Naive thymus-derived CD8-positive, alpha-beta T cell (primary cell): ENCODE data around the gene ABCG1. TPM values are rescaled to one million over a fixed set of nuclear protein-coding genes. Genes with fewer than 3 reads are reported as not detected.
"Not testable (repeated sequence)": the region's sequence is repeated elsewhere in the genome, so short reads cannot be mapped to it uniquely, and the experiment has no call there.

Experiments used
- ATAC-seq, 2 donors: fragments of 150-1000 bp; cut with Tn5 transposase in 1 of 2; sonication (Bioruptor Pico), chemical (Tn5 transposase) in 1 of 2; 1 replicate in 1 of 2; 2 replicates in 1 of 2; pipeline ENCODE4 v1.10.0; 2021; ENCODE audit warnings: mild to moderate bottlenecking in 2 of 2, moderate library complexity in 2 of 2
- POLR2A ChIA-PET: fragments of 350-600 bp; sonication (Branson Sonifier 250); formaldehyde crosslinking; loops from one replicate; lab custom pipeline; 2021; ENCODE audit warnings: antibody characterized with exemption; lab: Charles Lee
- DNase-seq, 10 donors: peaks; one replicate each; pipeline versions ENCODE4 v3.0.0 to v3.0.0-alpha.2; 2020 to 2022
- H3K27ac Mint-ChIP-seq, 10 donors: one replicate each; pipeline ENCODE4 v1.8.0; 2020 to 2022; ENCODE audit warnings: mild to moderate bottlenecking in 10 of 10, mixed read lengths in 10 of 10, moderate library complexity in 4 of 10, inconsistent platforms in 1 of 10
- H3K27me3 Mint-ChIP-seq, 5 donors: one replicate each; pipeline ENCODE4 v1.8.0; 2021 to 2022; ENCODE audit warnings: mixed read lengths in 5 of 5
- H3K36me3 Mint-ChIP-seq, 3 donors: one replicate each; pipeline ENCODE4 v1.8.0; 2020 to 2022; ENCODE audit warnings: mixed read lengths in 3 of 3, mild to moderate bottlenecking in 2 of 3, inconsistent platforms in 1 of 3
- H3K4me1 Mint-ChIP-seq, 4 donors: one replicate each; pipeline ENCODE4 v1.8.0; 2021 to 2022; ENCODE audit warnings: mixed read lengths in 4 of 4
- H3K4me3 Mint-ChIP-seq, 10 donors: one replicate each; pipeline ENCODE4 v1.8.0; 2020 to 2022; ENCODE audit warnings: mild to moderate bottlenecking in 10 of 10, mixed read lengths in 10 of 10, moderate library complexity in 6 of 10, inconsistent platforms in 1 of 10
- H3K9me3 Mint-ChIP-seq, 9 donors: one replicate each; pipeline ENCODE4 v1.8.0; 2020 to 2022; ENCODE audit warnings: mixed read lengths in 9 of 9, mild to moderate bottlenecking in 3 of 9, inconsistent platforms in 1 of 9, moderate library complexity in 1 of 9
- polyA plus RNA-seq, 3 donors: library from polyadenylated mRNA; unstranded; fragments of 300-500 nt; fragmentation: Illumina TruSeq; gene quantifications; one replicate each; pipeline ENCODE4 v1.2.3, GENCODE V29; 2021
- total RNA-seq, 8 experiments: library from RNA in 2 of 8; stranded (reverse) in 2 of 8; gene quantifications; one replicate each; pipeline ENCODE4 v1.2.3 and lab custom pipeline; 2021 to 2026

ABCG1 gene
- total and polyA plus RNA-seq, 5 experiments from 2014 or later, result 0.93 to 17.5 (median 11.2) TPM

- Mint-ChIP-seq H3K27ac (peak overlapping the region in 2 of 10 donors; percentile 50 to 81), H3K4me1 (peaks cover 0 to 13% (median 3%) of the 10 kb centered on the region in 4 donors), H3K4me3 (no peak overlapping the region), H3K27me3 (no peaks in the 10 kb centered on the region), H3K9me3 (no peaks in the 10 kb centered on the region), H3K36me3 (peaks cover 0 to 52% (median 17%) of the 10 kb centered on the region in 3 donors)
- DNase-seq (no peak), ATAC-seq (no peak)
- POLR2A ChIA-PET, result no interaction called here
These were observed 63.8 kb downstream of the ABCG1 start for GRCh38 chr21:42282715-42283114.

- POLR2A ChIA-PET, result no interaction called here
- peaks cover 7 to 58% (median 25%) of the 10 kb centered on the region in 3 donors for H3K36me3 Mint-ChIP-seq
- no peak overlapping the region for H3K4me3 Mint-ChIP-seq
- H3K27me3 Mint-ChIP-seq, result no peaks in the 10 kb centered on the region
- no peak for DNase-seq
- no peak for ATAC-seq
- no peaks in the 10 kb centered on the region for H3K9me3 Mint-ChIP-seq
- peak overlapping the region in 2 of 10 donors; percentile 12 to 89 for H3K27ac Mint-ChIP-seq
- peaks cover 0 to 13% (median under 1%) of the 10 kb centered on the region in 4 donors for H3K4me1 Mint-ChIP-seq
These were observed 66.8 kb downstream of the ABCG1 start for GRCh38 chr21:42285569-42286245.

GRCh38 chr21:42286416-42286815 is 67.5 kb downstream of the ABCG1 start:
- Mint-ChIP-seq H3K36me3 (peaks cover 7 to 63% (median 28%) of the 10 kb centered on the region in 3 donors), H3K4me1 (peaks cover 0 to 13% (median under 1%) of the 10 kb centered on the region in 4 donors), H3K4me3 (no peak overlapping the region), H3K27ac (peak overlapping the region in 7 of 10 donors; percentile 14 to 89 (median 62)), H3K9me3 (no peaks in the 10 kb centered on the region), H3K27me3 (no peaks in the 10 kb centered on the region)
- POLR2A ChIA-PET, result no interaction called here
- no peak for DNase-seq
- no peak for ATAC-seq

- Mint-ChIP-seq H3K4me1 (peaks cover 0 to 13% (median under 1%) of the 10 kb centered on the region in 4 donors), H3K27ac (peak overlapping the region in 5 of 10 donors; percentile 25 to 64 (median 54)), H3K9me3 (no peaks in the 10 kb centered on the region), H3K27me3 (no peaks in the 10 kb centered on the region), H3K4me3 (no peak overlapping the region), H3K36me3 (peaks cover 7 to 66% (median 28%) of the 10 kb centered on the region in 3 donors)
- no peak for ATAC-seq
- POLR2A ChIA-PET, result interaction anchor here (0.6 kb wide), 1 partner anchor 639 kb away, joined by 6 read pairs; no protein-coding TSS in a partner anchor
- no peak for DNase-seq
These were observed 68.5 kb downstream of the ABCG1 start for GRCh38 chr21:42287193-42288083.

GRCh38 chr21:42288962-42289361 is 70.0 kb downstream of the ABCG1 start:
- H3K9me3 Mint-ChIP-seq, result no peaks in the 10 kb centered on the region
- no peak overlapping the region for H3K4me3 Mint-ChIP-seq
- peak overlapping the region in 3 of 10 donors; percentile 8 to 82 (median 20) for H3K27ac Mint-ChIP-seq

GRCh38 chr21:42289926-42290325 is 71.0 kb downstream of the ABCG1 start:
- POLR2A ChIA-PET, result no interaction called here
- no peak for ATAC-seq
- Mint-ChIP-seq H3K4me3 (no peak overlapping the region), H3K4me1 (peaks cover 0 to 13% (median 0%) of the 10 kb centered on the region in 4 donors), H3K27ac (peak overlapping the region in 6 of 10 donors; percentile 22 to 84 (median 54)), H3K36me3 (peaks cover 7 to 69% (median 29%) of the 10 kb centered on the region in 3 donors), H3K27me3 (no peaks in the 10 kb centered on the region), H3K9me3 (no peaks in the 10 kb centered on the region)
- no peak for DNase-seq

More at GRCh38 chr21:42288962-42289361, 70.0 kb downstream of the ABCG1 start:
- no peaks in the 10 kb centered on the region for H3K27me3 Mint-ChIP-seq
- POLR2A ChIA-PET, result no interaction called here
- H3K36me3 Mint-ChIP-seq, result peaks cover 7 to 63% (median 28%) of the 10 kb centered on the region in 3 donors
- no peak for DNase-seq
- no peak for ATAC-seq
- H3K4me1 Mint-ChIP-seq, result peaks cover 0 to 13% (median 0%) of the 10 kb centered on the region in 4 donors

- ATAC-seq, result no peak
- Mint-ChIP-seq H3K4me3 (no peak overlapping the region), H3K36me3 (peaks cover 10 to 69% (median 33%) of the 10 kb centered on the region in 3 donors), H3K9me3 (no peaks in the 10 kb centered on the region), H3K27me3 (no peaks in the 10 kb centered on the region), H3K27ac (peak overlapping the region in 4 of 10 donors; percentile 2 to 84 (median 24)), H3K4me1 (peaks cover 0 to 13% (median 0%) of the 10 kb centered on the region in 4 donors)
- DNase-seq, result peak in 1 of 10 donors; percentile 14
- POLR2A ChIA-PET, result no interaction called here
These were observed 71.6 kb downstream of the ABCG1 start for GRCh38 chr21:42290505-42290904.

GRCh38 chr21:42291003-42291750 is 72.2 kb downstream of the ABCG1 start:
- DNase-seq (peak in 1 of 10 donors; percentile 46), ATAC-seq (no peak)
- peak overlapping the region in 2 of 10 donors; percentile 33 to 84 for H3K27ac Mint-ChIP-seq
- peaks cover 12 to 69% (median 30%) of the 10 kb centered on the region in 3 donors for H3K36me3 Mint-ChIP-seq
- no peak overlapping the region for H3K4me3 Mint-ChIP-seq
- POLR2A ChIA-PET, result no interaction called here
- peaks cover 0 to 7% (median 0%) of the 10 kb centered on the region in 4 donors for H3K4me1 Mint-ChIP-seq
- H3K27me3 Mint-ChIP-seq, result no peaks in the 10 kb centered on the region
- H3K9me3 Mint-ChIP-seq, result no peaks in the 10 kb centered on the region

- ATAC-seq, result peak; percentile 38 to 42
- H3K4me1 Mint-ChIP-seq, result no peaks in the 10 kb centered on the region
- no peak for DNase-seq
- H3K27me3 Mint-ChIP-seq, result no peaks in the 10 kb centered on the region
- POLR2A ChIA-PET, result no interaction called here
- H3K27ac Mint-ChIP-seq, result no peak overlapping the region
- no peaks in the 10 kb centered on the region for H3K9me3 Mint-ChIP-seq
- no peak overlapping the region for H3K4me3 Mint-ChIP-seq
- H3K36me3 Mint-ChIP-seq, result peaks cover 12 to 69% (median 31%) of the 10 kb centered on the region in 3 donors
These were observed 73.0 kb downstream of the ABCG1 start for GRCh38 chr21:42291751-42292562.

GRCh38 chr21:42292563-42293142 is 73.7 kb downstream of the ABCG1 start:
- POLR2A ChIA-PET, H3K9me3 Mint-ChIP-seq, H3K4me1 Mint-ChIP-seq, H3K27ac Mint-ChIP-seq, ATAC-seq, H3K27me3 Mint-ChIP-seq, H3K4me3 Mint-ChIP-seq, DNase-seq: not testable (repeated sequence)
- peaks cover 12 to 70% (median 31%) of the 10 kb centered on the region in 3 donors for H3K36me3 Mint-ChIP-seq

- H3K27me3 Mint-ChIP-seq, result no peaks in the 10 kb centered on the region
- POLR2A ChIA-PET, result no interaction called here
- ATAC-seq, result no peak
- no peak overlapping the region for H3K27ac Mint-ChIP-seq
- H3K36me3 Mint-ChIP-seq, result peaks cover 11 to 64% (median 28%) of the 10 kb centered on the region in 3 donors
- DNase-seq, result no peak
- no peak overlapping the region for H3K4me3 Mint-ChIP-seq
- H3K4me1 Mint-ChIP-seq, result no peaks in the 10 kb centered on the region
- no peaks in the 10 kb centered on the region for H3K9me3 Mint-ChIP-seq
These were observed 74.8 kb downstream of the ABCG1 start for GRCh38 chr21:42293649-42294272.
